GM21786 (cell line): ENCODE measurements around the gene POLE.

Experiments used
- ATAC-seq: cut with Tn5 transposase; IDR thresholded peaks from one replicate; pipeline ENCODE4 v1.9.1; 2021; ENCODE audit not compliant: unreplicated experiment

Gene POLE

GRCh38 chr12:132657004-132657727, 30.0 kb downstream of the POLE start:
- ATAC-seq: no peak

- ATAC-seq: no peak
Measured at GRCh38 chr12:132653567-132654290, 33.4 kb downstream of the POLE start.

DNA sequence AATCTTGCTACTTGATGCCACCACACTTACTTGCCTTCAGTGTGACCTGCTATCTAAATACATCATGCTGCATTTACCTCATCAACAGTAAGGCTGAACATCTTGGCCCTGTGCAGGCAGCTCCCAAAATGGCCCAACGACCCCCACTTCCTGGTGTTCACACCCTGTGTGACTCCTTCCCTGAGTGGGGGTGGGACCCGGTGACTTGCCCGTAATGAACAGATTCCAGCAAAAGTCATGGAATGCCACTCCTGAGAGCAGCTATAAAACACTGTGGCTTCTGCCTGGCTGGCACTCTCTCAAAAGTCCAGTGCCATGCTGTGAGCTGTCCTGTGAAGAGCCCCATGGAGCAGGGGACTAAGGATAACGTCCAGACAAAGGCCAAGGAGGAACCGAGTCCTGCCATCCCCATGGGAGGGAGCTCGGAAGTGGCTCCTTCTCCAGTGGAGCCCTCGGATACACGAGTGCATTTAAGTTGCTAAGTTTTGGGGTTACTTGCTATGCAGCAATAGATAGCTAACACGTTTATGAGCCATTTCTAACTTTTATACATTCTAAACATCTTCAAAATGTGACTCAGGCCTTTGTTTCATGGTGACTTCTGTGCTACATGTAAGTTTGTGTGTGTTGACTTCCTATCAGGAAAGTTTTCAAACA, 35.6 kb downstream of the POLE start:
- ATAC-seq: no peak

- ATAC-seq: no peak
Measured at GRCh38 chr12:132649226-132649945, 37.8 kb downstream of the POLE start.

GRCh38 chr12:132648616-132649225, 38.4 kb downstream of the POLE start:
- no peak for ATAC-seq

DNA sequence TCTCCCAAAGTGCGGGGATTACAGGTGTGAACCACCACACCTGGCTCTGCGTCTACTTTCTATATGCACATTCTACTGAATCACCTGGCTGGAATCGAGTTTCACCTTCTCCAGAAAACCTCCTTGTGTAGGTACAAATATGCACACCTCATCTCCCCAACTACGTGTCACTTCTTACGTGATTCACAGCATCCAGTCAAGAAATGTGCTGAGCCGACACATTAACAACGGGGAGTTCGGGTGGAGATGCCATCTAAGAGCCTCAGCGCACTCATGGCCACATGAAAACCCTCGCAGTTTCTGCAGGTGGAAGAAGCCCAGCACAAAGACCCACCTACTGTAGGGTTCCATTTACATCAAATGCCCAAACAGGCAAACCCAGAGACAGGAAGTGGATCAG, 39.3 kb downstream of the POLE start:
- ATAC-seq: no peak

- ATAC-seq: no peak
Measured at GRCh38 chr12:132646850-132647249, 40.3 kb downstream of the POLE start.

- ATAC-seq: no peak
Measured at GRCh38 chr12:132642846-132643835, 44.0 kb downstream of the POLE start.

DNA sequence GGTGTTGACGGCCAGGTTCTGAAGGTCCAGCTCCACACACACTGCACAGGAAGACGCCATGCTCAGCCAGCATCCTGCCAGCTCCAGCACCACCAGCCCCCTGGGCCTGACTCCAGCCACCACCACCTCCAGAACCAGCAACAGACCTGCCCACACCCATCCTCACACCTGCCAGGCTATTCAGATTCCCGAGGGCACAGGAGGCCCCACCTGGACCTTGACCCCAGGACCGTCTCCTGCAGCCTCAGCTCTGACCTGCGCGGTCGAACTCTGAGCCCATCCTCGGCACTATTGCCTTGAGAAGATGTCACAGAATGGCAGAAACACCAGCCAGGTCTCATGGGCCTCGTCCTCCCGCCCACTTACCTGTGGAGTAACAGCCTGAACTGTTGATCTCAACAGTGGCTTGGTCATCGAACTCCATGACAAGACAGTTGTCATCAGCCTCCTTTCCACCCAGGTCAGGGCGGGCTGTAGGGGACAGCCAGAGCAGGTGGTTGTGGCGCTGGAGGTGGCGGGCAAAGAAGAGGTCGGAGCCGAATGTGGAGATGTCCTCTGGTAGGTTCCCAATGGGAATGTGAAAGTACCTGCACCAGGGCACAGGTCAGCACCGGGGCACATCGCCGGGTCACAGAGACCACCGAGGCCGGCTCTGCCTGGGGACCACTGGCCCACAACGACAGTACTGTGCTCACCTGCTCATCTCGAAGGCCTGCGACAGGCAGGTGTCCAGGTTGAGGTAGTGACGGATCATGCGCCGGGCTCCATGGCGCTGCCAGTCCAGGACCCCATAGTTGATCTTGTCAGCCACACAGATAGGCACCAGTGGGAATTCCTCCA, 45.1 kb downstream of the POLE start:
- no peak for ATAC-seq

DNA sequence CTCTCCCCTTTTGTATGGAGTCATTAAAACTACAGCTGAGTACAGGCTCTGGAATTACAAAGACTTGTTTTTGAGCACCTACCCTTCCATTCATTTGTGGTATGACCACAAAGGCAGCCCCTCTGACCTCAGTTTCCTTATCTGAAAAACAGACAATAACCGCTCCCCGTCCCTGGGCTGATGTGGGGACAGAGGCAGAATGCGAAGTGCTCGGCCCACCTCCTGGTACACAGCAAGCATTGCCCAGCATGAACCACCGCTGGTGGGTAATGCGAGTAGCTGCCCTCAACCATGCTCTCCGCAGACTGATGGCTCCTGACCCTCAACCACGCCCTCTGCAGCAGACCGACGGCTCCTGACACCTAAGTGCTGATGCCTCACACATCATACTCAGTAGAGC, 46.2 kb downstream of the POLE start:
- no peak for ATAC-seq

GRCh38 chr12:132639956-132640520, 47.1 kb downstream of the POLE start:
- ATAC-seq: no peak

DNA sequence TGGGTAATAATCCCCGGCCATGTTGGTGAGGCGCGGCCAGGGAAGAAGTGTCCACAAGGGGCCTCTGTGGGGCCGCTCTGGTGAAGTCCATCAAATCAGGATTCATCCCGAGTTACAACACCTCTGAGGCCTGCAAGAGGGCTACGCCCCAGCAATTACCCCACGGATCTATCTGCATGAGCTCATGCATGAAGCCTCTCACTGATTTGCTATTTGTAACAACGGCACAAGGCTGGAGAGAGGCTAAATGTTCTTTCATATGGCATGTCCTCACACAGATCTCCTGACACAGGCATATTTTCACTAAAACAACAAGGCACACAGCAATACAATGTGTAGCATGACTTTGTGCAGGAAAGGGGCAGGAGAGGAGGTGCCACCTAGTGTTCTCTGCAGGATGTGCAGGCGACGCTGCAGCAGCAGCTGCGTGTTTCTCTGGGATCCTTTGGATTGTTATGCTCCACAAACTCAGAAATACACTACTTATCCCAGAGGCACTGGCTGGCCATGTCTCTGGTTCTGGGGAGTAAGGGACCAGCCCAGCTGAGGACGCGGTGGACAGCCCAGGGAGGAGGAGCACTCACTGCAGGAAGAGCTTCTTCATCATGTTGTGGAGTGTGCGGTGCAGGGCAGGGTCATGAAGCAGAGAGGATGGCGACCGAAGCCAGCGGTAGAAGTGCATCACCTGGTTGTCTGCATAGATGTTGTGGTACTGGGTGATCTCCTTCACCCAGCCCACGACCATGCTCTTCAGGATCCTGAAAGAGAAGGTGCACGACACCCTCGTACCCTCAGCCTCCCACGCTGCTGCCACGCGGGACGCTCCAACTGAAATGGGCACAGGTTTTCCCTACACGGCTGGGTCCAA, 48.4 kb downstream of the POLE start:
- ATAC-seq: no peak

- ATAC-seq: no peak
Measured at GRCh38 chr12:132637811-132638210, 49.3 kb downstream of the POLE start.

DNA sequence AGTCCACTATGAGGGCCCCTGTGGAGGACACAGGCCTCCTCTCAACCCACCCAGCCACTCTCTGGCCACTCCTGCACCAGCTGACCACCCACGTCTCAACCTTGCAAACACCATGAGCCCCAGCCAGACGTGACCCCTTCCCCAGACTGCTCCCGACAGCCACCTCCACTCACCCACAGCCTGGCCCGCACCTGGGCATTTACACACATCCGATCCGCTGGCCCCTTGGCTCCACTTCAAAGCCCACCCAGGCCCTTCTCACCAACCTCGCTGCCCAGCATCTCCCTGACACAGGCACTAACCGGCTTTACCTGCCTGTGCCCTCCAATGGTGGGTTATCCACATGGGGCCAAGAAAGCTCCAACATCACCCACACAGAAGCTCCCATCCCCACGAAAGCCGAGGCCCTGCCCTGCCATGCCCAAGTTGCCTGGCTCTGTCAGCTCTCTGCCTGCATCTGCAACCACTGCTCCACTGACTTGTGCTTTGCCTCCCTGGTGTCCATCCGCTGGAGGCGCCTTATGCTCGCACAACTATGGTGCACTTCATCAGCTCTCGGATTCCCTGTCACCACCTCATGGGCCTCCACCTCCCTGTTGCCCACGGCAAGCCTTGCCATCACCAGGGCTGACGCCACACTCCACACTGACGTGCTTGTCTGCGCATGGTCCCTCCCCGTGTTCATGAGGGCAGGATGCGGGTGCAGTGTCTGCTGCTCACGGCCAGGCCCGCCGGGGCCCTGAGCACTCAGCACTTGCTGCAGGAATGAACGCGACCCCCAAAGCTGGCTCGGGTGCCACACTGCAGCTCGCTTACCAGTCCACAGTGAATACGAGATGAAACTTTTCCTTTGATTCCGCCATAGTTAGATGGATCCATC, 51.8 kb downstream of the POLE start:
- no peak for ATAC-seq

DNA sequence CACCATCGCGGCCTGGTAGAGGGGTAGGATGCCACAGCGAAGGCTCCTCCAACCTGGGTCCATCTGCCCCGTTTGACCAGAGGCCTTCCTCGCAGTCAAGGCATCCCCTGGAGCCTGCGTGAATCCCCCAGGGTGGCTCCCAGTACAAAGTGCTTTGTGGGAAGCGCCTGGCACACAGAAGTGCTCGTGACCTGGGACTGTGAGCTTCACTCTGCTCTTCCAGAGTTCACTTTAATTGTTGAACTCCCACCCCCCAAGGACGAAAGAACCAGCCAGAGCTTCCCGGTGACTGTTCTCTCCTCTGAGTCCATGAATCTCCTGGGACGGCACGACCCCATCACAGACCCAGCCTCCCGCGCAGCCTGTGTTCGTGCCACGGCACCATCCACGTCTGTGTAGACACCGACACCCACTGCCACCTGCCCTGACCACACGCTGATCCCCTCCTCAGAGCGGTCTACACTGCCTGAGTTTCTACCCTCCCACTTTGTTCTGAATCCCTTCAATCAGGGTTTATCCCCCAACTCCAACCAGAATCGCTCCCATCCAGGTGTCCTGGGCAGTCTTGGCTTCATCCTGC, 52.6 kb downstream of the POLE start:
- no peak for ATAC-seq

DNA sequence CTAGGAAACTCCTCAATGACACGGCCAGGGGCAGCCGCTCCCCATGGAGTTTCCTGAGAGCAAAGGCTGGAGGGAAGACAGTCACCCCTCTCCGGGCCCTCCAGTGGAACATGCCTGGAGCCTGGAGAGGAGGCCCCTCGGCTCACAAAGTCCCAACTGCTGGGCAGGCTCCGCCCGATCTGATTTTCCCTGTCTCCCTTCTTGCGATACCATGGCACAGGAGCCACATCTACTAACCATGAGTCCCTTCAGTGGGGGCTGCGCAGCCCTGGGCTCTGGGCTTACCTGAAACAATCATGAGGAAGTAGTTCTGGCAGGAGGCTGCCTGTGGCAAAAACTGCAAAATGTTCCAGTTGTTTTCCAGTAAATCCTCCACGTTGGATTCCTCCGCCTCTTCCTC, 53.2 kb downstream of the POLE start:
- no peak for ATAC-seq
